HepG2 (cell line): ENCODE data around the gene PHF10. TPM values are rescaled to one million over a fixed set of nuclear protein-coding genes. Genes with fewer than 3 reads are reported as not detected.

Experiments
- EEA1 ChIP-seq: sonication (generic); formaldehyde crosslinking; IDR thresholded peaks from 2 replicates; pipeline ENCODE4 v1.5.1; 2020; ENCODE audit warnings: mild to moderate bottlenecking, missing genetic modification reagents, borderline replicate concordance
- GATAD2A ChIP-seq: IDR thresholded peaks from 2 replicates; pipeline ENCODE4 v1.6.1; 2016
- HNRNPLL ChIP-seq: fragments of 200-400 bp; formaldehyde crosslinking; IDR thresholded peaks from 2 replicates; pipeline ENCODE4 v1.6.1; 2017; ENCODE audit warnings: mild to moderate bottlenecking, low read depth, low read length; ENCODE audit not compliant: poor library complexity, severe bottlenecking
- MAFF ChIP-seq: IDR thresholded peaks from 2 replicates; pipeline ENCODE4 v1.6.1; 2011; ENCODE audit warnings: low read depth, low read length, improper control_type of control experiment
- NFKBIZ ChIP-seq: IDR thresholded peaks from 2 replicates; pipeline ENCODE4 v1.6.1; 2018; ENCODE audit warnings: missing genetic modification reagents, missing compliant biosample characterization
- NKX3-1 ChIP-seq: sonication (generic); formaldehyde crosslinking; IDR thresholded peaks from 2 replicates; pipeline ENCODE4 v1.5.0; 2020; ENCODE audit warnings: missing genetic modification reagents
- STAT6 ChIP-seq: sonication (generic); formaldehyde crosslinking; IDR thresholded peaks from 2 replicates; pipeline ENCODE4 v1.4.0; 2020; ENCODE audit warnings: missing genetic modification reagents, mild to moderate bottlenecking, borderline replicate concordance
- SUZ12 ChIP-seq: fragments of 150-350 bp; IDR thresholded peaks from 2 replicates; pipeline ENCODE4 v1.6.1; 2014; ENCODE audit warnings: low read depth, low read length
- ZNF629 ChIP-seq: sonication (generic); formaldehyde crosslinking; conservative IDR thresholded peaks from 2 replicates; pipeline ENCODE4 v1.5.0; 2020; ENCODE audit warnings: missing genetic modification reagents
- ZNF709 ChIP-seq: sonication (generic); formaldehyde crosslinking; IDR thresholded peaks from 2 replicates; pipeline ENCODE4 v1.5.0; 2020; ENCODE audit warnings: mild to moderate bottlenecking, missing genetic modification reagents
- ZNF773 ChIP-seq: sonication (generic); formaldehyde crosslinking; IDR thresholded peaks from 2 replicates; pipeline ENCODE4 v1.4.0; 2020; ENCODE audit warnings: missing genetic modification reagents, borderline replicate concordance
- polyA plus RNA-seq, 8 experiments: library from polyadenylated mRNA; depleted of rRNA in 3 of 8; stranded (reverse) in 7 of 8; unstranded in 1 of 8; fragments of >200 nt; fragmentation: Illumina TruSeq in 4 of 8; extraction: Trizol in 4 of 8; gene quantifications; 2 replicates each; pipeline versions ENCODE4 v1.2.1 to v1.2.3, GENCODE V29; 2011 to 2016; ENCODE audit warnings: low read depth in 4 of 8, missing spikeins in 1 of 8, mixed read lengths in 1 of 8; ENCODE audit not compliant: insufficient read depth in 1 of 8
- total RNA-seq, 5 experiments: library from RNA; depleted of rRNA; stranded (reverse); fragments of >200 nt; fragmentation: Illumina TruSeq; extraction: Trizol; gene quantifications; 2 replicates each; pipeline ENCODE4 v1.2.3, GENCODE V29; 2016; ENCODE audit warnings: low read depth in 1 of 5
- TF ChIP-seq, protein P1 (sequence below): sonication (generic); formaldehyde crosslinking; IDR thresholded peaks from 2 replicates; pipeline ENCODE4 v1.5.0; 2020; ENCODE audit warnings: mild to moderate bottlenecking, missing genetic modification reagents, borderline replicate concordance
- TF ChIP-seq, protein P2 (sequence below): sonication (generic); formaldehyde crosslinking; IDR thresholded peaks from 2 replicates; pipeline ENCODE4 v1.5.0; 2020; ENCODE audit warnings: mild to moderate bottlenecking, missing genetic modification reagents
- TF ChIP-seq, protein P3 (sequence below): sonication (generic); formaldehyde crosslinking; conservative IDR thresholded peaks from 2 replicates; pipeline ENCODE4 v1.8.0; 2022; ENCODE audit warnings: missing genetic modification reagents

The PHF10 gene
- total and polyA plus RNA-seq, 2 of the 13 experiments (the other 11 are each of a cell fraction or from before 2014, with no cell fraction given): 42.1 to 84.1 TPM

- TF ChIP-seq, protein P1, sequence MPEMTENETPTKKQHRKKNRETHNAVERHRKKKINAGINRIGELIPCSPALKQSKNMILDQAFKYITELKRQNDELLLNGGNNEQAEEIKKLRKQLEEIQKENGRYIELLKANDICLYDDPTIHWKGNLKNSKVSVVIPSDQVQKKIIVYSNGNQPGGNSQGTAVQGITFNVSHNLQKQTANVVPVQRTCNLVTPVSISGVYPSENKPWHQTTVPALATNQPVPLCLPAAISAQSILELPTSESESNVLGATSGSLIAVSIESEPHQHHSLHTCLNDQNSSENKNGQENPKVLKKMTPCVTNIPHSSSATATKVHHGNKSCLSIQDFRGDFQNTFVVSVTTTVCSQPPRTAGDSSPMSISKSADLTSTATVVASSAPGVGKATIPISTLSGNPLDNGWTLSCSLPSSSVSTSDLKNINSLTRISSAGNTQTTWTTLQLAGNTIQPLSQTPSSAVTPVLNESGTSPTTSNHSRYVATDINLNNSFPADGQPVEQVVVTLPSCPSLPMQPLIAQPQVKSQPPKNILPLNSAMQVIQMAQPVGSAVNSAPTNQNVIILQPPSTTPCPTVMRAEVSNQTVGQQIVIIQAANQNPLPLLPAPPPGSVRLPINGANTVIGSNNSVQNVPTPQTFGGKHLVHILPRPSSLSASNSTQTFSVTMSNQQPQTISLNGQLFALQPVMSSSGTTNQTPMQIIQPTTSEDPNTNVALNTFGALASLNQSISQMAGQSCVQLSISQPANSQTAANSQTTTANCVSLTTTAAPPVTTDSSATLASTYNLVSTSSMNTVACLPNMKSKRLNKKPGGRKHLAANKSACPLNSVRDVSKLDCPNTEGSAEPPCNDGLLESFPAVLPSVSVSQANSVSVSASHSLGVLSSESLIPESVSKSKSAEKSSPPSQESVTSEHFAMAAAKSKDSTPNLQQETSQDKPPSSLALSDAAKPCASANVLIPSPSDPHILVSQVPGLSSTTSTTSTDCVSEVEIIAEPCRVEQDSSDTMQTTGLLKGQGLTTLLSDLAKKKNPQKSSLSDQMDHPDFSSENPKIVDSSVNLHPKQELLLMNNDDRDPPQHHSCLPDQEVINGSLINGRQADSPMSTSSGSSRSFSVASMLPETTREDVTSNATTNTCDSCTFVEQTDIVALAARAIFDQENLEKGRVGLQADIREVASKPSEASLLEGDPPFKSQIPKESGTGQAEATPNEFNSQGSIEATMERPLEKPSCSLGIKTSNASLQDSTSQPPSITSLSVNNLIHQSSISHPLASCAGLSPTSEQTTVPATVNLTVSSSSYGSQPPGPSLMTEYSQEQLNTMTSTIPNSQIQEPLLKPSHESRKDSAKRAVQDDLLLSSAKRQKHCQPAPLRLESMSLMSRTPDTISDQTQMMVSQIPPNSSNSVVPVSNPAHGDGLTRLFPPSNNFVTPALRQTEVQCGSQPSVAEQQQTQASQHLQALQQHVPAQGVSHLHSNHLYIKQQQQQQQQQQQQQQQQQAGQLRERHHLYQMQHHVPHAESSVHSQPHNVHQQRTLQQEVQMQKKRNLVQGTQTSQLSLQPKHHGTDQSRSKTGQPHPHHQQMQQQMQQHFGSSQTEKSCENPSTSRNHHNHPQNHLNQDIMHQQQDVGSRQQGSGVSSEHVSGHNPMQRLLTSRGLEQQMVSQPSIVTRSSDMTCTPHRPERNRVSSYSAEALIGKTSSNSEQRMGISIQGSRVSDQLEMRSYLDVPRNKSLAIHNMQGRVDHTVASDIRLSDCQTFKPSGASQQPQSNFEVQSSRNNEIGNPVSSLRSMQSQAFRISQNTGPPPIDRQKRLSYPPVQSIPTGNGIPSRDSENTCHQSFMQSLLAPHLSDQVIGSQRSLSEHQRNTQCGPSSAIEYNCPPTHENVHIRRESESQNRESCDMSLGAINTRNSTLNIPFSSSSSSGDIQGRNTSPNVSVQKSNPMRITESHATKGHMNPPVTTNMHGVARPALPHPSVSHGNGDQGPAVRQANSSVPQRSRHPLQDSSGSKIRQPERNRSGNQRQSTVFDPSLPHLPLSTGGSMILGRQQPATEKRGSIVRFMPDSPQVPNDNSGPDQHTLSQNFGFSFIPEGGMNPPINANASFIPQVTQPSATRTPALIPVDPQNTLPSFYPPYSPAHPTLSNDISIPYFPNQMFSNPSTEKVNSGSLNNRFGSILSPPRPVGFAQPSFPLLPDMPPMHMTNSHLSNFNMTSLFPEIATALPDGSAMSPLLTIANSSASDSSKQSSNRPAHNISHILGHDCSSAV (CRISPR knock-in tag): peak; percentile 98; the same call in 1 of the 2 replicates
- TF ChIP-seq ZNF629 (CRISPR knock-in tag) (peak; percentile 62; the same call in 1 of the 2 replicates), HNRNPLL (peak; percentile 97), GATAD2A (CRISPR knock-in tag) (peak; percentile 76), SUZ12 (no peak), EEA1 (CRISPR knock-in tag) (peak; percentile 93), NKX3-1 (CRISPR knock-in tag) (peak; percentile 86), NFKBIZ (peak; percentile 90; the same call in 1 of the 2 replicates), MAFF (no peak), ZNF773 (CRISPR knock-in tag) (peak; percentile 95; the same call in 1 of the 2 replicates), ZNF709 (peak; percentile 98), STAT6 (CRISPR knock-in tag) (peak; percentile 98; the same call in 1 of the 2 replicates)
- TF ChIP-seq, protein P2, sequence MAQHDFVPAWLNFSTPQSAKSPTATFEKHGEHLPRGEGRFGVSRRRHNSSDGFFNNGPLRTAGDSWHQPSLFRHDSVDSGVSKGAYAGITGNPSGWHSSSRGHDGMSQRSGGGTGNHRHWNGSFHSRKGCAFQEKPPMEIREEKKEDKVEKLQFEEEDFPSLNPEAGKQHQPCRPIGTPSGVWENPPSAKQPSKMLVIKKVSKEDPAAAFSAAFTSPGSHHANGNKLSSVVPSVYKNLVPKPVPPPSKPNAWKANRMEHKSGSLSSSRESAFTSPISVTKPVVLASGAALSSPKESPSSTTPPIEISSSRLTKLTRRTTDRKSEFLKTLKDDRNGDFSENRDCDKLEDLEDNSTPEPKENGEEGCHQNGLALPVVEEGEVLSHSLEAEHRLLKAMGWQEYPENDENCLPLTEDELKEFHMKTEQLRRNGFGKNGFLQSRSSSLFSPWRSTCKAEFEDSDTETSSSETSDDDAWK (CRISPR knock-in tag): no peak
- TF ChIP-seq, protein P3, sequence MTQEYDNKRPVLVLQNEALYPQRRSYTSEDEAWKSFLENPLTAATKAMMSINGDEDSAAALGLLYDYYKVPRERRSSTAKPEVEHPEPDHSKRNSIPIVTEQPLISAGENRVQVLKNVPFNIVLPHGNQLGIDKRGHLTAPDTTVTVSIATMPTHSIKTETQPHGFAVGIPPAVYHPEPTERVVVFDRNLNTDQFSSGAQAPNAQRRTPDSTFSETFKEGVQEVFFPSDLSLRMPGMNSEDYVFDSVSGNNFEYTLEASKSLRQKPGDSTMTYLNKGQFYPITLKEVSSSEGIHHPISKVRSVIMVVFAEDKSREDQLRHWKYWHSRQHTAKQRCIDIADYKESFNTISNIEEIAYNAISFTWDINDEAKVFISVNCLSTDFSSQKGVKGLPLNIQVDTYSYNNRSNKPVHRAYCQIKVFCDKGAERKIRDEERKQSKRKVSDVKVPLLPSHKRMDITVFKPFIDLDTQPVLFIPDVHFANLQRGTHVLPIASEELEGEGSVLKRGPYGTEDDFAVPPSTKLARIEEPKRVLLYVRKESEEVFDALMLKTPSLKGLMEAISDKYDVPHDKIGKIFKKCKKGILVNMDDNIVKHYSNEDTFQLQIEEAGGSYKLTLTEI (CRISPR knock-in tag): no peak
These were observed 27.2 kb upstream of the PHF10 start, which contains the start of the genes DYNLT2 and ERMARD (continued) for GRCh38 chr6:169751242-169752073.
